Peyer's patch (tissue), 4 donors: ENCODE data around the gene PPP6R3.

ENCODE experiments used
- CTCF ChIP-seq, 6 experiments: fragments of 450-650 bp in 4 of 6; fragments of 200-600 bp in 2 of 6; sonication (generic) in 1 of 6; IDR thresholded peaks; one replicate each; pipeline ENCODE4 v1.5.1; 2017 to 2019; ENCODE audit warnings: antibody characterized with exemption in 6 of 6, mild to moderate bottlenecking in 3 of 6, moderate library complexity in 1 of 6
- POLR2A ChIP-seq, 2 donors: fragments of 450-650 bp; IDR thresholded peaks; one replicate each; pipeline ENCODE4 v1.5.1; 2017; ENCODE audit warnings: antibody characterized with exemption in 2 of 2, mild to moderate bottlenecking in 2 of 2, moderate library complexity in 2 of 2

GRCh38 chr11:68536706-68537105, 76.2 kb downstream of the PPP6R3 start:
- TF ChIP-seq CTCF (IDR thresholded peaks at IDR 0.05) (no peak), POLR2A (IDR thresholded peaks at IDR 0.05) (no peak)
